NCI-H1930 (cell line): ENCODE data around the gene ABTB2.
"Not testable (repeated sequence)": the region's sequence is repeated elsewhere in the genome, so short reads cannot be mapped to it uniquely, and the experiment has no call there.

ENCODE experiments used
- DNase-seq, 2 experiments: peaks; one replicate each; lab custom pipeline; 2025; lab: John Stamatoyannopoulos, UW

Gene ABTB2

DNA sequence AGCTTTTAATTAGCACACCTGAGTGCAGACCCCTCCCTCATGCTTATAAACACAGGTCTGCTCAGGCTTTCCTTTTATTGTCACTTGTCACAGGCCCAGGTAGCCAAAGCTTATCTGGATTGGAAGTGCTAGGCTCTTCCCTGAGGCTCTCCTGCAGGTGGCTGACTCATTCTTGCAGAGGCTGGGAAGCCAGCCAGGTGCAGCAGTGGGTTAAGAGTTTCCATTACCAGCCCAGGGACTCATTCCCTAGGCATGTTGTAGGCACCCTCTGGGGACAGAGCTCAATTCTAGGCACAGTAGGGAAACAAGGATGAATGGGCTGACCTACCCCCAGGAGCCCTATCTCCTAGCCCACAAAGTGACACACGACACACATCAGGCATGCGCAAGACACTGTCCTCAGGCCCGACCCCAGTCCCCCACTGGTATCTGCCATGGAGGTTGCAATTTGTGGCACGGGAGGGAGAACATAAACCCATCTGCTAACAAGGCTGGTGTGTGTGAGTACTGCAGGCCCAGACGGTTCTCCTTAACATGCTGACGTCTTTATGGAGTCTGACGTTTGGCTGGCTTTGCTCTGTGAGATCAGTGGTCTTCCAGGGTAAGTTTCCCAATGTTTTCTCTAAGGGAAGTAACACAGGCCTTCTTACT is 94.2 kb downstream of the ABTB2 start:
- DNase-seq: no peak

DNA sequence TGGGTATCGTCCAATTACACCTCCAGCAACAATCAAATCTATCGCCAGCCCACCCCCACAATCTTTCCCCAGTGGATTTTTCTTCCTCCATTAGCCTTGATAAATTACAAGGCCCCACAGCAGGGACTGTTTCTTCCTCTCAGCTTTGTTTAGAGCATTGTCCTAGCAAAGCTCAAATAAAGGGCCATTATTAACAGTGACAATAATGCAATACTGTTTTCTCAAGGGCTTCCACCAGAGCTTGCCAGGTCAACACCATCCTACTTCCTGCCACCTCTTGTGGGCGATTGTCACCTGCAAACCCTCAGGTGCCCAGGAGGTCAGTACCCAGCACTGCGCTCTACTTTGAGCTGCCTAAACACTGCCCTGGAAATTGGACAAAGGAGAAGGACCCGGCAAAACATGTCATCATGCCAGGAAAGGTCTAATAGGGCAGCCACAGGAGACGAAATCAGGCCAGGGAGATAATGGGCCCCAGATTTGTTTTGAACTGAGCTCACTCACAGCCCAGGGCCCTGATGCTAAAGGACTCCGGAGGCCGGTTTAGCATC is 95.2 kb downstream of the ABTB2 start:
- DNase-seq: no peak

DNA sequence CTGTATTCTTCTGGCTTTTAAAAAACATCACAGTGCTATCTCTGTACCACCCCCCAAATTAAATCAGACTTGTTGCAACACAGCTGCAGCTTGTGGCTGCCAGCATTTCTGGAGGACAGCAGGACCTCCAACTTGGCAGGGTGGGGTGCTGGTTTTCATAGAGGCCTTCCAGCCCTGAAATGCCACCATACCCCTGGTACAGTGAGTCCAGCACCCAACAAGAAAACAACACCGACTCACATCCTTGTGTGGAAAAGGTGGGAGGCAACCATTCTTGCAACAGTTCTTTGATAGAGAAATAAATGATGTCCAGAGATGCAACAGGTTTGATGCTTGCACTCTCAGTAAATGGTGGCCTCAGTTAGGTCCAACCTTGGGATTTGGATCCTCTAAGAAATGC is 96.0 kb downstream of the ABTB2 start:
- DNase-seq: no peak

DNA sequence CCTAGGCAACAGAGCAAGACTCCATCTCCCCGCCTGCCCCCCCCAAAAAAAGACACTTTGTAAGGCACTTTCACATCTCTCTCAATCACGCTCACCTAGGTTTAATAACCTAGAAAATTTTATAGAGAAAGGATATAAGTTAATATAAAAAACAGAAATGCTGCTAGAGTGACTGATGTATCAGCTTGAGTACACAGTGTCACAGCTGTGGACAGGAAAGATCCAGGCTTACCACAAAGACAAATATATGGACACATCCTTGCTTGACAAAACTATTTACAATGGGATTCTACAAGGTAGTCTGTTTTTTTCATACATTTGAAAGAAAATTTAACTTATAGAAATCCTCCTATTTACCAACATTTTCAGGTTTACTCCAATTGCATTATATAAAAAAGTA is 96.7 kb downstream of the ABTB2 start:
- DNase-seq: no peak

DNA sequence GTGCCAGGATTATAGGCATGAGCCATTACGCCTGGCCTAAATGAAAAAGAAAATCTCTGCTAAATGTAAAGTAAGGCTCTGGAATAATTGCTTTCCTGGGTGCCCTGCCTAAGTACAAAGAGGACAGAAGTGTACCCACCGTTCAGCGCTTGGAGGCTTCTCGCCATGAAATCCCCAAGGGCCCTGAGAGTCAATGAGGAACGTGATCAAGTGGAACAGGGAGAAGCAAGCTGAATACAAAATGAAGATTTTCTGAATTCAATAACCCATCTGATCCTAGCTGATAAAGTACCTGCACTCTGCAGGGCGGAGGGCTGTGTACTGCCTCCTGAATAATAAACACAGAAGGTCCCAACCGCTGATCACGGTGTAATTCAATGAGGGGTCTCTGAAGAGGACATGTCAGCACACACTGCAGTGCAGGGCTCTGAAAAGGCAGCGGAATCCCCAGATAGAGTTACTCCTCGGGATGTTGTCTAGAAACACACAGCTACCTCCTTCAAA is 97.7 kb downstream of the ABTB2 start:
- DNase-seq: no peak

DNA sequence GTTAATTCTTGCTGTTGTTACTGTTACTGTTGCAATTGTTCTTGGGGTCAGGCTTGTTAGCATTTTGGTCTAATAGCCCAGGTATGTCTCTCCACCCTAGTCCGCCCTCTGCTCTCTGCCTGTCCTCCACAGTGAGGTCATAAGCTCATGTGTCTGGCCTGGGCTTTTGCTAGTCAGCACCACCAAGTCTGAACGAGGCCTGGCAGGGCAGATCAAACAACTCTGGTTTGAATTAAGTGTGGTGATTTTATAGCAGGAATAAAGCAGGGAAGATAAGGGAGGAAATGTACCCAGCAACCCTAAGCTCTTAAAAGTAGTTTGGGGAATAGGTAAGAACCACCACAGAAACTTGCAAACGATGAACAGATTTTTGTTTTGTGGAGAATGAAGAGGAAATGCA is 98.7 kb downstream of the ABTB2 start:
- no peak for DNase-seq

DNA sequence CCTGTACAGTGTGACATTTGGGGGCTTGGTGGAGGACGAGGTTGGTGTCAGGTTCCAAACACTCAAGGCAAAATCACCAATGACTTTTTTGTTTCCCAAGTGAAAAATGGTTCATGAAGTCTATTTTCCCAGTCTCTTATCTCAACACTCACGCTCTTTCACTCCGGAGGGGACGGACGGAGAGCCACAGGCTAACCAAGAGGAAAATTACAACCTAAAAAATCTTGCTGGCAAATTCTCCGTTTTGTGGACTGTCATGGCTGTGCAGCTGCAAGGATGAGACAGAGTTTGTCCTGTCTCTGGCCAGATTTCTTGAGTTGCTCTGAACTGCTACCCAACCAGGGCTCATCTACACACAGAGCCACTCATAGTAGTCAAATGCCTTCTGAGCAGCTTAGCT is 101.2 kb downstream of the ABTB2 start:
- no peak for DNase-seq

DNA sequence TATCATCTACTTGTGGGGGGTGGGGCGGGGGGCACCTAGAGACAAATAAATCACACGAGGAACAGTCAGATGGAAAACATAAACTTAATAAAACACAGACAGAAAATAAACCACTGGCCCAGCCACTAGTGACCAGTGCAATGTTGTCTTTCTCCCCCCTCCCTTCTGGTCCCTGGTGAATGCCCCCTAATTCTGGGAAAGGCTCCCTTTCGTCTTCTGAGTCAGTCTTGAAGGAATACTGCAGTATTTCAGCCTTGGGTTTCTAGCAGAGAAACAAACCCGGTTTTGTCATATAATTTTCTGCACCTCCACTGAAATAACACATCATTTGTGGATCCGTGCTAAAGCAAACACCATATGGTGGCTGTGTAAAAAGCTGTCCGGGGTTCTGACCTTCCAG is 101.7 kb downstream of the ABTB2 start:
- no peak for DNase-seq

DNA sequence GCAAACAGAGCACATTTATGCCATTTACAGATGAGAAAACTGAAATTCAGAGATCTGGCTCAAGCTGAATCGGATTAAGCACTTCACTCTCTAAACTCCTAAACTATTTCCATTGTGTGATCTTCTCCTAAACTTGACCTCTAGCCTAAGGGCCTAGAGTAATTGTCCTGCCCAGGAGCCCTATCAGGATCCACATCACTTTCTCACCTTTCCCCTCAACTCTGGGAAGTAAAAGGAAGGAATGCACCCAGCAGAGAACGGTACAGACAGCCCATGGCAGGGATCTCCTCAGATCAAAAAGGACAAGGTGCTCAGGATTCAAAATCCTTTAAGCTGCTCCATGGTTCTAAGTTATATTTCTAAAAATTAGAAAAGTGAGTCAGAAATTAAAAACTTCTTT is 102.7 kb downstream of the ABTB2 start:
- no peak for DNase-seq

DNA sequence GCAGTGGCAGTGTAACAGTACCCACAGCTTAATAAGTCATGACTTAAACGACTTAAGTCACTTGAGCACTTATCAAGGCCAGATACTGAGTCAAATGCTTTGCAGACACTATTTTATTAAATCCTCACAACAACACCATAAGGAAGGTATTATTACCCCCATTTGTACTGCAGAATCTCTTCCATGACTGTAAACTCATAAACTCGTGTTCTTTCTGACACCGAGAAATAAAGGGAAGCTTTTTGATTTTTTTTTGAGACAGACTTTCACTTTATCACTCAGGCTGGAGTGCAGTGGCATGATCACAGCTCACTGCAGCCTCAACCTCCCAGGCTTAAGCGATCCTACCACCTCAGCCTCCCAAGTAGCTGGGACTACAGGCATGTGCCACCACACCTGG is 103.8 kb downstream of the ABTB2 start:
- no peak for DNase-seq

DNA sequence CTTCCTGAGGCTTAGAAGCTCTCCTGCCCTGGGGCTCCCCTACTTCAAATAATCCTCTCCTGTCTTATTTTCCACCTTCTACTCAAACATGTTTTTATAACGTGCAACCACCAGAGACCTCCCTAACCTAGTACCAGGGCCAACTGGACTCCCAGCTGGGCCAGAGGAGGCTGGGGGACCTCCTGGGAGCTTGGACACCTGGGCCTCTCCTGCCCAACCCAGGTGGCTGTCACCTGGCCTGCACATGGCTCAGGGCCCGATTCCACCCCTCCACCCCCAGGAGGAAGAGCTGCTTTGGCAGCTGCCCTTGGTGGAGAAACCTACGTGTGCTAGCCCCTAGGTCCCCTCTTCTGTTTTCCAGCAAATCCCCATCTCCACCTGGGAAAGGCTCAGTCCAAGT is 105.2 kb downstream of the ABTB2 start:
- no peak for DNase-seq

DNA sequence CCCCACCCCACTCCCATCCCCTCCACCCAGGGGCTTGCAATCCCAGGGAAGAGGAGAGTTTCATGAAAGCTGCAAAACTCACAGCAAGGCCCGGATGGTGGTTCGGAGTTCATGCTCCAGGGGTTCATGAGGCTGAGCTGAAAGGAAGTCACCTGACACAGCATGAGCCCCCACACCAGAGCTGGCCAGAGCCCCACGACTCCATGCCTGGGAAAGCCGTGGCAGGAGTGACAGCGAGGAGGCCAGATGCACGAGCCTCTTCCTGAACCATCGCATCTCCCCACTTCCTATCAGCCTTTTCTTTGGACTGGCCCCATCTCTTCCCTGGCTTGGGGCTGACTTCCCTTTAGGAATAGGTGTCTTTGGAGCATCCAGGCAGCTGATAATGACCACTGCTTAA is 105.8 kb downstream of the ABTB2 start:
- DNase-seq: no peak

DNA sequence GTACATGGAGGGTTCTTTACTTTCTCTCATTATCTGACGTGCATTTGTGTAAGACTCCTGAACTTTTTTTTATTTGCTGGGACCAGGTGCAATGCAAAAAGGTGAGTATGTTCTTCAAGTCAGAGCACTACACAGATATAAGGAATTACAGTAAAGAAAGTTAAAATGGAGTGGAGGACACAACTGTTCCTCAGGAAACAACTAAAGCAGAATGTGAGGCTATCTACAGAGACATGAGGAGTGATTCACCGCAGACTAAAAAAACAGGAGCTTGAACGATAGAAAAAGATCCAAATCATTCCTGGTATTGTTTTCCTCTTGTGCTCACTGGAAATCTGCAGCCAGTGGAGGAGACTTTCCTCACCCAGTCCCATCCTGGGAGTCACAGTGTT is 106.2 kb downstream of the ABTB2 start:
- DNase-seq: no peak

DNA sequence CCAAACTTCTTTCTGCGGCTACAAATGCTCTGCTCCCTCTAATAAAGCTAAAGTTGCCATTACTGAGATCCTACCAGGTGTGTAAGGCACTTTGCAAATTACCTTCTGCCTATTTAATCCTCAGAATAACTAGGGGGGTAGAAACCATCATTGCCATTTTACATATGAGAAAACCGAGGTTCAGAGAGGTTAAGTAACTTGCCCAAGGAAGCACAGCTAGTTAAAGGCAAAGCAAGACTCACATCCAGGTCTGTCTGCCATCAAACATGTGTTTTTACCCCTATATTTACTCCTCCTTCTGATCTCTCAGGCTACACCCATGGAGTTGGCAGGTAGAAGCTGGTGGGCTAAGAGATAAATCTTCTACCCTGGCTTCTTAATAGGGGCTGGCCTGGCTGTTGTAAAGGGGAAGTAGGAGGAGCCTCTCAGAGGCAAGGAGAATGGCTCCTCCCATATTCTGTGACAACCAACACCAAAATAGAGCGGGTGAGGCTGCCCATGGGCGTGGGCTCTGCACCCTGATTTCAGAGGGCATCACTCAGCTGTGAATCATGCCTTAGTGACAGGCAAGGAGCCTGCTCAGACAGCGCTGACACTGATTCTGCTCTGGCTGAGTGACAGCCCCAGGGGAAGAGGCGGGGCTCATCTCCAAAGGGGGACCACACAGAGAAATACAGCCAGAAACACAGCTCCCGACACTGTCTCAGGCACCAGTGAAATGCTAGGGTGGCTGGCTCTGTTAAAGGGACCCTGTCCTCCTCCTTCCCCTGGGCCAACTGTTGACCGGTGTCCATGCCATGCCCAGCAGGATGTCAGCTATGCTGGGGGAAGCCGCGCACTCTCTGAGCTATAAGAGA is 106.8 kb downstream of the ABTB2 start:
- no peak for DNase-seq

DNA sequence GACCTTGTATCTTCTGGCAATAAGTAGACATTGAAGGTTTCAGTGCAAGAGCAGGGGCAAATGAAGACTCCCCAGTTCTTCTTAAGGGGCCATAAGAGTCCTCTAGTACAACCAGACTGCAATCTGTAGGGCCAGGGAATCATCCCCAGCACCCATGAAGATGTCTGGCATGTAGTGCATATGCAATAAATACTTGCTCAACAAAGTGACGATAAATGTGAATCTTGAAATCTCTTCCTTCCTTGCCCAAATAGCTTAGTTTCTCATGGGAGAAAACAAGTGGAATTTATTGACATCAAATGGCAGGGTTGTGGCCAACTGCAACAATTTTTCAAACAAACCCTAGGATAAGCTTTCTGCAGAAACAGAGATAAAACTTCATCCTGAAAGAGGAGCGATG is 107.6 kb downstream of the ABTB2 start:
- no peak for DNase-seq

DNA sequence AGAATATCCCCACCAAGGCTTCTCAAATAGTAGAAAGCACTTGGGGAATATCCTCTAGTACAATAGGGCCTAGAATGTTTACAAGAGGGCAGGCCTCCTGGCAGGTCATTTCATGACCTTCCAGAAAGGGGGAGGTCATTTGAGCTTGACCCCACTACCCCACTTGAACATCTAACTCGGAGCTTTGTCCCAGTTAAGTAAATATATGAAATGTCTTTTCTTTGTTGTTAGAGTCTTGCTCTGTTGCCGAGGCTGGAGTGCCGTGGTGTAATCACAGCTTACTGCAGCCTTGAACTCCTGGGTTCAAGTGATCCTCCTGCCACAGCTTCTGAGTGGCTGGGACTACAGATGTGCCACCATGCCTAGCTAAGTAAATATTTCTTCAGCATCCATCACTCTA is 108.4 kb downstream of the ABTB2 start:
- DNase-seq: no peak

DNA sequence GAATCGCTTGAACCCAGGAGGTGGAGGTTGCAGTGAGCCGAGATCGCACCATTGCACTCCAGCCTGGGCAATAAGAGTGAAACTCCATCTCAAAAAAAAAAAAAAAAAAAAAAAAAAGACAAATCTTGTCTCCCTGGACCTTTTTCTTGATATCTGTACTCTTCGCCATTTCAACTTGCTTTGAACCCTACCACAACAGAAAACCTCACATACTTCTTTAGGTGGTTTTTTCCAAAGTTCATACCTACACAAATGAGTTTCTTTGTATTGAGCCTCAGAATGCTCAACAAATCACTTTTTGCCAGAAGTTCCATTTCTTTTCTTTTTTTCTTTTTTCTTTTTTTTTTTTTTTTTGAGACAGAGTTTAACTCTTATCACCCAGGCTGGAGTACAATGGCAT is 111.3 kb downstream of the ABTB2 start:
- DNase-seq: not testable (repeated sequence)

DNA sequence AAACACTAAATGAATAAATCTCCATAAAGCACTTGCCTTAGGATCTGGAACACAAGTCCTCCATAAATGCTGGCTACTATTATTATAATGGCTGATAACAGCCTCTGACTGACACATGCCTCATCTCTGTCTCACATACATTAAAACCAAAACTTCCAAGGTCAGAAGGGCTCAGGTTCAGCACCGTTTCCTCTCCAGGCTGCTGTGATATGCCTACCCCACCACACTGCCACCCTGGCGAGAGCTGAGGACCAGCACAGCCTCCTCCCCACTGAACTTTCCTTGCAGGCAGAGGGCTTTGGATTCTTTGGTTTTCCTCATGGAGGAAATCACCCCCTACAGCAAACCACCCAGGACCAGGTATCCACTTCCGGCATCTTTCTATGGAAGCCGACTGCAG is 112.8 kb downstream of the ABTB2 start:
- no peak for DNase-seq

DNA sequence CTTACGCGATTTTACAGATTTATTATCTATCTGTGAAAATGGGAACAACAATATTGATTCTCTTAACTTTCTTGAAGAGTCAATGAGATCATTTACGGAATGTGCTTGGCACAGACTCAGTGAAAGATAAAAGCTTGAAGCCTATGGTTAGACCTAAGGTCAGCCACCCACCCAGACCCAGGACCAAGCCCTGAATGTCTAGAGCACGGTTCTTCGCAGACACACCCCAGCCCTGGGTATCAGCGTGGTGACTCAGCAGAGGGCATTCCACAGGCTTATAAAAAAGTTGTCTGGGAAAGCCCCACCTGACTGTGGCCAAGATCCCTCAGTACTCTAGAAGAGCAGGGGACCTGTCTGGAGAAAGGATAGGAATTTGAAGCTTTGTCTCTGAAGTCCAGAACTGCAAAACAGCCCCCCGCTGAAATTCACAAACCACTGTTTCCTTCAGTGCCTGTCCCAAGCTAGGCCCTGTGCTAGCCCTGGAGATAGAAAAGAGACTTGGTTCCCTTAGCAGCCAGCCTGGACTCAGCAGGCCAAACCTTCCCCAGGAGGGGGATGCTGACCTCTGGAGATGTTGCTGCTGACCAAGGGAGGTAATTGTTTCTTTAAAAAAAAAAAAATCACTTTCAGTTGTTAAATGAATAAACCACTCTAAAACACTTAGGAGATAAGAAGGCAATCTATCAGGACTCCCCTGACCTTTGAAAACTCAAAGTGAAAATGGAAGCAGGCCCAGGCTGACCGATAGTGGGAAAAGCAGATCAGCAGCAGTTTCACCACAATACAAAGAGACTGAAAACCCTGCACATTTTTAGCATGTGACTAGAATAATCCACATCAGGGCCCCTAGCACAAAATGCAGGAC is 114.0 kb downstream of the ABTB2 start:
- DNase-seq: no peak

DNA sequence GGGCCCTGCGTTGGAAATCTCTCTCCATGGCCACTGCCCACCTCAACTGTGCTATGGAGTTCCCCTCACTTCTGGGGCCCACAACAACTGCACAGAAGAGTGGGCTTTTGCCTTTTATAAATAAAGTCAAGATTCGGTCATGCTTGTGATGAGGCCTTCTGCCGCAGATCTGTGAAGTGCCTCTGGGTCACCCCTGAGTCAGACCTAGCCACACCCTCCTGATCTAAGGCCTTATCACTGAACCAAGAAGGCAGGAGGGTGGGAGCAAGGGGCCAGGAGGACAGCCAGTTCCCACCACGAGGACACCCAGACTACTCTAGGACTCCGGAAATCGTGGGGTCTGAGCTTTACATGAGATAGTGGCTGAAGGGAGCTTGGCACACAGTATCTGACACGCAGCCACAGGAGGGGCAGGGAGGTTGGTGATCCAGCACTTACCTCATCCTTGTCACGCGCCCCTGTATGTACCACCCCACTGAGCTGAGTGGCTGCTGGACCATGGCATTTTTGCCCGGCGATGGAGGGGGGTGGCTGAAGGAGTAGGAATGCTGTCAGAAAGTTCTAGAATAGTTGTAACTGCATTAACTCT is 115.7 kb downstream of the ABTB2 start:
- no peak for DNase-seq

DNA sequence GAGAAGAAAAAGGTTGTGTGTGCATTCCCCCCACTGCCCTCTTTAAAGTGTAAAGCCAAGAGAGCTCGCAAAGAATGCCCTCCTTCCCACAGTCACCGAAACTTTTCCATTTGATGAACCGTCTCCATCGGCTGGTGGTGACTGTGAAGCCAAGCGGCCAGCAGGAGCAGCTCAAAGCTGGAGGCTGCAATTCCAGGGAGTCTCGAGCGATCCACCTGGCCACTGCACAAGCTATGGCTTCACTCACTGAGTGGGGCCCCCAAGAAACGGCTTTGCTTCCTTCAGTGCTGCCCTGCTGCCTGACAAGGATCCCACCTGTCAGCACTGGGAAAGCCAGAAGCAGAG is 117.7 kb downstream of the ABTB2 start:
- DNase-seq: no peak
